ACC112 (cell line): ENCODE results near the gene ZNF594.
A peak's percentile ranks its signal among the peaks of the same experiment; 100 is the strongest.
"Not testable (repeated sequence)": the region's sequence is repeated elsewhere in the genome, so short reads cannot be mapped to it uniquely, and the experiment has no call there.

Experiments used
- H2AFZ ChIP-seq: fragments of 200-600 bp; sonication (generic); one replicate; pipeline ENCODE4 v1.6.0; 2017; ENCODE audit warnings: antibody characterized with exemption, low read length; ENCODE audit not compliant: unreplicated experiment
- H3K27ac ChIP-seq: fragments of 200-600 bp; sonication (generic); 2 replicates; pipeline ENCODE4 v1.5.1; 2014; ENCODE audit warnings: low read depth, mild to moderate bottlenecking, antibody characterized with exemption, low read length, moderate library complexity
- H3K27me3 ChIP-seq: fragments of 200-600 bp; sonication (generic); 2 replicates; pipeline ENCODE4 v1.6.1; 2014; ENCODE audit warnings: mild to moderate bottlenecking, antibody characterized with exemption, low read length, moderate library complexity, mixed read lengths; ENCODE audit not compliant: insufficient read depth
- H3K36me3 ChIP-seq: fragments of 200-600 bp; sonication (generic); 2 replicates; pipeline ENCODE4 v1.6.1; 2016; ENCODE audit warnings: mild to moderate bottlenecking, antibody characterized with exemption, low read length, moderate library complexity, mixed read lengths; ENCODE audit not compliant: insufficient read depth
- H3K4me1 ChIP-seq: fragments of 200-600 bp; sonication (generic); one replicate; pipeline ENCODE4 v1.6.1; 2016; ENCODE audit warnings: low read length, mixed read lengths; ENCODE audit not compliant: insufficient read depth, unreplicated experiment, control insufficient read depth
- H3K4me3 ChIP-seq: fragments of 200-600 bp; sonication (generic); 2 replicates; pipeline ENCODE4 v1.5.1; 2014; ENCODE audit warnings: mild to moderate bottlenecking, low read depth, low read length
- H3K79me2 ChIP-seq: fragments of 200-600 bp; sonication (generic); one replicate; pipeline ENCODE4 v1.6.0; 2016; ENCODE audit warnings: low read length; ENCODE audit not compliant: control insufficient read depth, unreplicated experiment, insufficient read depth

ZNF594 gene

DNA sequence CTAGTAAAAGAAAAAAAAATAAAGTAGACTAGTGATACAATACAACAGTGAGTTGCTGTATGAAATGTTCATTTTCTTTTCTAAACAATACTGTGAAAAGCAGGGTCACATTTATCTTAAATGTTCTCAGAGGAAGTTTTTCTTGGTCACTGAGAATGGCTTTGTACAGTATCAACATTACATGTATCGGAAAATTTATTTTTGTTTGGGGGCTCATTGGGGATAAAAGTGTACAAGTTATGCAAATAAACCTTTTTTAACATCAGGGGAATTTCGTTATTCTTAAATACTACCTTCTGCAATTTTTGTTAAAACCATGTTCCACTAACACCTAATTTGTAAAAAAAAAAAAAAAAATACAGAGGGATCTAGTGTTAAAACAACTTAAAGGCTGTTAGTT, 8.7 kb upstream of the ZNF594 start:
- no peaks in the 10 kb centered on the region for H3K36me3 ChIP-seq
- no peaks in the 10 kb centered on the region for H3K79me2 ChIP-seq
- no peak overlapping the region for H2AFZ ChIP-seq
- no peaks in the 10 kb centered on the region for H3K27me3 ChIP-seq
- peaks cover 20% of the 10 kb centered on the region for H3K4me1 ChIP-seq
- H3K4me3 ChIP-seq, result no peak overlapping the region
- H3K27ac ChIP-seq, result no peak overlapping the region

DNA sequence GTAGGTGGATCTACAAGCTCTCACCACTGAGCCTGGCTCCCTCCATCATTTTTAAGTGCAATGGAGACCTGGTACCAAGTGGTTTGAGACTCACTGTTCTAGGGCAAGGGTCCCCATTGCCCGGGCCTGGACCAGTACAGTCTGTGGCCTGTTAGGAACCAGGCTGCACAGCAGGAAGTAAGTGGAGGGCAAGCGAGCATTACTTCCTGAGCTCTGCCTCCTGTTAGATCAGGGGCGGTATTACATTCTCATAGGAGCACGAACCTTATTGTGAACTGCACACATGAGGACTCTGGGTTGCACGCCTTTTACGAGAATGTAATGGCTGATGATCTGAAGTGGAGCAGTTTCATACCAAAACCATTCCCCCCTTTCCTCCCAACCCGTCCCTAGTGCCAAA, 6.8 kb upstream of the ZNF594 start:
- Histone ChIP-seq H3K79me2 (no peaks in the 10 kb centered on the region), H3K4me3 (no peak overlapping the region), H3K27me3 (no peaks in the 10 kb centered on the region), H2AFZ (no peak overlapping the region), H3K4me1 (peaks cover 12% of the 10 kb centered on the region), H3K27ac (no peak overlapping the region), H3K36me3 (no peaks in the 10 kb centered on the region)

DNA sequence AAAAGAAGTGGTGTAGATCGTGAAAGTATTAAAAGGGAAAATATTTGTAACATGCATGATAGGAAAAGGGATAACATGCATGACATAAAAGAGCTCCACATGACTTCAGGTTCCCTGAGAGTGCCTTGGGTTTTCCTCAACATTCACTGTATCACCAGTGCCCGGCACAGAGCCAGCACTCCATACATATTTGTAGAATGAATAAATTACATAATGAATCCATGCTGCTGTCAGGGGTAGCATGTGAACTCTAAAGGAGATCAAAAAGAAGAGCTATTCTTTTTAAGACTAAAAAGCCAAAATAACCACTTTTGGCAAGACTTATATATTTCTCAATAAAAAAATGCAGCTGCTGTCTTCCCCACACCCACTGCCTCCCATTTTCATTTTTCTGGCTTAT, 2.7 kb upstream of the ZNF594 start:
- Histone ChIP-seq H3K27me3 (no peaks in the 10 kb centered on the region), H2AFZ (no peak overlapping the region), H3K79me2 (peaks cover 13% of the 10 kb centered on the region), H3K4me1 (peaks cover 7% of the 10 kb centered on the region), H3K27ac (no peak overlapping the region), H3K4me3 (no peak overlapping the region), H3K36me3 (peaks cover 12% of the 10 kb centered on the region)

- H3K4me1 ChIP-seq, result no peaks in the 10 kb centered on the region
- no peak overlapping the region for H3K4me3 ChIP-seq
- H3K27me3 ChIP-seq, result no peaks in the 10 kb centered on the region
- H3K79me2 ChIP-seq, result no peaks in the 10 kb centered on the region
- no peak overlapping the region for H3K27ac ChIP-seq
- no peak overlapping the region for H2AFZ ChIP-seq
- H3K36me3 ChIP-seq, result peaks cover 58% of the 10 kb centered on the region
These were observed 7.4 kb downstream of the ZNF594 start for GRCh38 chr17:5184288-5184687.

GRCh38 chr17:5183410-5183793, 8.3 kb downstream of the ZNF594 start:
- Histone ChIP-seq H3K79me2 (no peaks in the 10 kb centered on the region), H3K4me1 (no peaks in the 10 kb centered on the region), H3K27ac (no peak overlapping the region), H3K27me3 (no peaks in the 10 kb centered on the region), H2AFZ (no peak overlapping the region), H3K36me3 (peaks cover 54% of the 10 kb centered on the region), H3K4me3 (no peak overlapping the region)

- Histone ChIP-seq H3K4me1 (no peaks in the 10 kb centered on the region), H3K36me3 (peaks cover 53% of the 10 kb centered on the region), H3K27me3 (no peaks in the 10 kb centered on the region), H3K4me3 (no peak overlapping the region), H3K27ac (no peak overlapping the region), H2AFZ (no peak overlapping the region), H3K79me2 (no peaks in the 10 kb centered on the region)
These were observed 8.9 kb downstream of the ZNF594 start for GRCh38 chr17:5182597-5183409.

DNA sequence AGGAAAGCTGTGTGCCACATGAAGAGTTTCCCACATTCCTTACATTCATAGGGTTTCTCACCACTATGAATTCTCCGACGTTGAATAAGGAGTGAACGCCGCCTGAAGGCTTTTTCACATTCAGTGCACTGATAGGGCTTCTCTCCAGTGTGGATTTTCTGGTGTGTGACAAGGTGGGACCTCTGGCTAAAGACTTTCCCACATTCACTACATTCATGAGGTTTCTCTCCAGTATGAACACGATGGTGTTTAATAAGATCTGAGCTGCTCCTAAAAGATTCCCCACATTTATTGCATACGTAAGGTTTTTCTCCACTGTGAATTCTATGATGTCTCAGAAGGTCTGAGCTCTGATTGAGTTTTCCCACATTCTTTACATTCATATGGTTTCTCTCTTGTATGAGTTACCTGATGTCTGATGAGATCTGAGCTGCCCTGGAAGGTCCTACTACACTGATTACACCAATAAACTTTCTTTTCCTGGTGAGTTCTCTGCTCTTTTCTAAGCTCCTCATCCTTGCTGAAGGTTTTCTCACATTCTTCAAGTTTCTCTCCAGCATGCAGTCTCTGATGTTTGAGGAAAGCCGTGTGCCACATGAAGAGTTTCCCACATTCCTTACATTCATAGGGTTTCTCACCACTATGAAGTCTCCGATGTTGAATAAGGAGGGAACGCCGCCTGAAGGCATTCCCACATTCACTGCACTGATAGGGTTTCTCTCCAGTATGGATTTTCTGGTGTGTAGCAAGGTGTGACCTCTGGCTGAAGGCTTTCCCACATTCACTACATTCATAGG, 10.0 kb downstream of the ZNF594 start:
- Histone ChIP-seq H3K27me3 (no peaks in the 10 kb centered on the region), H2AFZ (no peak overlapping the region), H3K79me2 (no peaks in the 10 kb centered on the region), H3K36me3 (peaks cover 46% of the 10 kb centered on the region), H3K27ac (no peak overlapping the region), H3K4me1 (no peaks in the 10 kb centered on the region), H3K4me3 (no peak overlapping the region)

DNA sequence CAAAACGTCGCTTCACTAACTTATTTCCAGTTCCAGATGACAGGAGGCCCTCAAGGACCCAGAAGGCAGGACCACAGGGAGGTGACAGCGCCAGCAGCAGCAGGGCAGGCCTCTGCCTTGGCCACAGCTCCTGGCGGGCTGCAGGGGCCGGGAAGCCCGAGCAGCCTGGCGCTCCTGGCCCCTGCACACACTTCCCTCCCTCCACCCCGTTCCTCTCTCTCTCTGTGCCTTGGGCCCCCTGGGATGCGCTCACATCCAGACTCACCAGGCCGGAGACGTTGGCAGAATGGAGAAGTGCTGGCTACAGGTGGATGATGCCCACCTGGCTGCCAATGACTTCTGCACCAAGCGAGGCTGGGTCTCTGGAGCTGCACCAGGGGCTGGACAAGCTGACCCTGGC, 12.7 kb downstream of the ZNF594 start:
- no peak overlapping the region for H2AFZ ChIP-seq
- H3K36me3 ChIP-seq, result peaks cover 46% of the 10 kb centered on the region
- no peak overlapping the region for H3K27ac ChIP-seq
- H3K79me2 ChIP-seq, result no peaks in the 10 kb centered on the region
- no peaks in the 10 kb centered on the region for H3K27me3 ChIP-seq
- H3K4me1 ChIP-seq, result no peaks in the 10 kb centered on the region
- H3K4me3 ChIP-seq, result no peak overlapping the region

DNA sequence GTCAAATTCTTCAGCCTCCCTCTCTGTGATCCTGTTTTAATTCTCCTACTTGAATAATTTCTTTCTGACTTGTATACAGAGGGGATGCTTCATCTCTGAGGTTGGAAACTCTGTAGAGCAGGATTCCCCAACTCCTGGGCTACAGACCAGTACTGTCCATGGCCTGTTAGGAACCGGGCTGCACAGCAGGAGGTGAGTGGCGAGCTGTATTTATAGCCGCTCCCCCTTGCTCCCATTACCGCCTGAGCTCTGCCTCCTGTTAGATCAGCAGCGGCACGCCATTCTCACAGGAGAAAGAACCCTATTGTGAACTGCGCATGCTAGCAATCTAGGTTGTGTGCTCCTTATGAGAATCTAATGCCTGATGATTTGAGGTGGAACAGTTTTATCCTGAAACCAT, 16.6 kb downstream of the ZNF594 start:
- not testable (repeated sequence) for H2AFZ ChIP-seq, H3K27ac ChIP-seq, H3K79me2 ChIP-seq, H3K4me1 ChIP-seq, H3K4me3 ChIP-seq, H3K27me3 ChIP-seq
- peaks cover 28% of the 10 kb centered on the region for H3K36me3 ChIP-seq

GRCh38 chr17:5165791-5166564, 25.7 kb downstream of the ZNF594 start:
- not testable (repeated sequence) for H3K79me2 ChIP-seq, H3K27ac ChIP-seq, H3K4me3 ChIP-seq, H3K36me3 ChIP-seq, H3K4me1 ChIP-seq
- Histone ChIP-seq H2AFZ (peak overlapping the region; percentile 25), H3K27me3 (peaks cover 12% of the 10 kb centered on the region; the same call in 1 of the 2 replicates)
